KOPT-K1 (cell line): Measurements from ENCODE around the gene MXRA8.
"Not testable (repeated sequence)": the region's sequence is repeated elsewhere in the genome, so short reads cannot be mapped to it uniquely, and the experiment has no call there.

Source experiments
- H3K27ac ChIP-seq: fragments of 200-600 bp; sonication (generic); 2 replicates; pipeline ENCODE4 v1.5.1; 2016; ENCODE audit warnings: antibody characterized with exemption, mild to moderate bottlenecking, low read depth, low read length; ENCODE audit not compliant: poor library complexity, severe bottlenecking
- H3K36me3 ChIP-seq: fragments of 200-600 bp; sonication (generic); 2 replicates; pipeline ENCODE4 v1.5.1; 2017; ENCODE audit warnings: antibody characterized with exemption, mild to moderate bottlenecking, low read length, moderate library complexity; ENCODE audit not compliant: insufficient read depth
- H3K9me3 ChIP-seq: fragments of 200-600 bp; sonication (generic); 2 replicates; pipeline ENCODE4 v1.5.1; 2017; ENCODE audit warnings: antibody characterized with exemption, low read length, mild to moderate bottlenecking; ENCODE audit not compliant: insufficient read depth, poor library complexity, severe bottlenecking

MXRA8 gene, protein sequence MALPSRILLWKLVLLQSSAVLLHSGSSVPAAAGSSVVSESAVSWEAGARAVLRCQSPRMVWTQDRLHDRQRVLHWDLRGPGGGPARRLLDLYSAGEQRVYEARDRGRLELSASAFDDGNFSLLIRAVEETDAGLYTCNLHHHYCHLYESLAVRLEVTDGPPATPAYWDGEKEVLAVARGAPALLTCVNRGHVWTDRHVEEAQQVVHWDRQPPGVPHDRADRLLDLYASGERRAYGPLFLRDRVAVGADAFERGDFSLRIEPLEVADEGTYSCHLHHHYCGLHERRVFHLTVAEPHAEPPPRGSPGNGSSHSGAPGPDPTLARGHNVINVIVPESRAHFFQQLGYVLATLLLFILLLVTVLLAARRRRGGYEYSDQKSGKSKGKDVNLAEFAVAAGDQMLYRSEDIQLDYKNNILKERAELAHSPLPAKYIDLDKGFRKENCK

DNA sequence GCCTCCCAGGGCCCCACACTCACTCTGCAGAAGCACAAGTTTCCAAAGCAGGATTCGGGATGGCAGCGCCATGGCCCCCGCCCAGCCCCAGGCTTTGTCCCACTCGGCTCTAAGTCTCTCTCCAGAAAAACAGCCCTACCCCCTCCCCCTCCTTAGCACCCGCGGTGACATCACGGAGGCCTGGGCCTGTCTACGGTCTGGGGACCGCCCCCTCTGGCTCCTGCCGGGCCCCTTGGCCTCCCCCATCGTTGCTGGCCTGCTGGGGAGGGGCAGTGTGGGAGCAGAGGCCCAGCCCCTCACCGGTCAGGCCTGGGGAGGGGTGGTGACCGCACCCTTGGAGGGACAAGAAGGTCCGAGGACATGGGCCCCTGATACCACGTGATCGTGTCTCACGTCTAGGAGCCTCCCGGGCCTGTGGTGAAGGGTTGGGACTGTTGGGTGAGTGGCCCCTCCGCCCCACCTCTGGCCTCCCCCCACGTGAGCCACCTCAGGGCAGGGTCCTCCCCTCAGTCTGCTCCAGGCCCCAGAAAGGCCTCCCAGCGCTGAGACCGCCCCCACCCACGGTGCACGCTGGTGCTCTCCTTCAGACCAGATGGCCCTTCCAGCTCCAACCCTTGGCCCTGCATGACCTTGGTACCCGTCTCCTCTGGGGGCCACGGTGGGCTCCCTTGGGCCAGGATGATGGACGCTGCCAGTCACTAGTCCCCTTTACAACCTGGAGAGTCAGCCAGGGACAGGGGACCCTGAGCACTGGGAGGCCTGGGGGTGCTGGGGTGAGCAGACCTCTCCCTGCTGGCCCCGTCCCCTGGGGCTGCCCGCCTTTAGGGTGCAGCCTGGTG lies at the start of gene MXRA8:
Gene MXRA8 (minus strand): TSS at position 123 of the 839 bp plus-strand sequence. CDS start 51 bp downstream, at position 72.
- Histone ChIP-seq H3K9me3 (no peaks in the 10 kb centered on the region), H3K27ac (no peak within 1 kb of the TSS), H3K36me3 (no peaks in the 10 kb centered on the region)

GRCh38 chr1:1407636-1408318 lies 49.4 kb upstream of the MXRA8 start:
- H3K27ac ChIP-seq = peak overlapping the region; percentile 93

GRCh38 chr1:1406821-1407635 lies 48.7 kb upstream of the MXRA8 start, which contains the start of gene MRPL20:
Gene MRPL20 (minus strand): TSS chr1:1407293. CDS start chr1:1407217, 76 bp downstream.
- Histone ChIP-seq H3K27ac (peak within 1 kb of the TSS; percentile 93), H3K36me3 (peaks cover 55% of the 10 kb centered on the region), H3K9me3 (peaks cover 7% of the 10 kb centered on the region)

More at GRCh38 chr1:1407636-1408318, 49.4 kb upstream of the MXRA8 start:
- Histone ChIP-seq H3K36me3 (peaks cover 48% of the 10 kb centered on the region), H3K9me3 (peaks cover 13% of the 10 kb centered on the region)

GRCh38 chr1:1406101-1406820 lies 47.9 kb upstream of the MXRA8 start:
- Histone ChIP-seq H3K27ac (peak overlapping the region; percentile 93), H3K9me3 (no peaks in the 10 kb centered on the region), H3K36me3 (peaks cover 63% of the 10 kb centered on the region)

DNA sequence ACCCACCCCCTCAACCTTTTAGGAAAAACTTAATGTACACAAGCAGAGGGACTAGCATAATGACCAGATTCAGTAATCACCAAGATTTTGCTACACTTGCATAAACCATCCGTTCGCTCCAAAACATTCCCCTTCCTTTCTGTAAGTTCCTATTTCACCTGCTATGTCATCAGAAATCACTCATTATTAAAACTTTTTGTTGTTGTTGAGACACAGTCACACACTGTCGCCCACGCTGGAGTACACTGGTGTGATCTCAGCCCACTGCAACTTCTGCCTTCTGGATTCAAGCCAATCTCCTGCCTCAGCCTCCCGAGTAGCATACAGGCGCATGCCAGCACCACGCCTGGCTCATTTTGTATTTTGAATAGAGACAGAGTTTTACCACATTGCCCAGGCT lies 45.3 kb upstream of the MXRA8 start:
- Histone ChIP-seq H3K9me3 (no peaks in the 10 kb centered on the region), H3K36me3 (peaks cover 62% of the 10 kb centered on the region), H3K27ac (no peak overlapping the region)

GRCh38 chr1:1402901-1403392 lies 44.6 kb upstream of the MXRA8 start:
- not testable (repeated sequence) for H3K27ac ChIP-seq, H3K9me3 ChIP-seq
- H3K36me3 ChIP-seq = peaks cover 62% of the 10 kb centered on the region

DNA sequence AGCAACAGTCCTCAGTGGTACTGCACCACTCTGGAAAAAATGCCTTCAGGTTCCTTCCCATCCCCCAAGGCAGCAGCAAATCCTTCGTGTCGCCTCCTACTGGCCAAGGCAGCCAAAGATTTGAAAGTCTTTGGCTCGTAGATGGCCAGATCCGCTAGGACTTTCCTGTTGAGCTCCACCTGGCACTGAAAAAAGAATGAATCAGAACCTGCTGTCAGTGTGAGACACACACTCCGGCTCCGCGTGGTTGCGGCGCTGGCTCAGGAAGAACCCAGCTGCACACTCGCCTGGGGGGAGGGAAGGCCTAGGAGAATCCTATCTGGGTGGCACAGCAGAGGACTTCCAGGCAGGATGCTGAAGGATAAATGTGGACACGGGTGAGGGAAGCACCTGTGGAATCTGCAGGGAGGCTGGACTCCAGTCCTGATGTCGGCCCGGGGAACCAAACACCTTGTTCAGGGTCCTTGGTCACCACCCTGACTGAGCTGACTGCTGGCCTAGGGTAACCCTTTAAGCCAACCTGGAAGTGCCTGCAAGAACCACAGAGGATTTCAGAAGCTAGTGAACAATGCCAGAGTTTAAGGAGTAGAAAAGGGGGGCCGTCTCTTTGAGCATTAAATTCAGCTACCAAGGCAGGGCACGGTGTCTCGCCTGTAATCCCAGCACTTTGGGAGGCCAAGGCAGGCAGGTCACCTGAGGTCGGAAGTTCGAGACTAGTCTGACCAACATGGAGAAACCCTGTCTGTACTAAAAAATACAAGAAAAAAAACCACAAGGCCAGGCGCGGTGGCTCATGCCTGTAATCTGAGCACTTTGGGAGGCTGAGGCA lies 43.9 kb upstream of the MXRA8 start:
- no peaks in the 10 kb centered on the region for H3K9me3 ChIP-seq
- no peak overlapping the region for H3K27ac ChIP-seq
- H3K36me3 ChIP-seq = peaks cover 69% of the 10 kb centered on the region

DNA sequence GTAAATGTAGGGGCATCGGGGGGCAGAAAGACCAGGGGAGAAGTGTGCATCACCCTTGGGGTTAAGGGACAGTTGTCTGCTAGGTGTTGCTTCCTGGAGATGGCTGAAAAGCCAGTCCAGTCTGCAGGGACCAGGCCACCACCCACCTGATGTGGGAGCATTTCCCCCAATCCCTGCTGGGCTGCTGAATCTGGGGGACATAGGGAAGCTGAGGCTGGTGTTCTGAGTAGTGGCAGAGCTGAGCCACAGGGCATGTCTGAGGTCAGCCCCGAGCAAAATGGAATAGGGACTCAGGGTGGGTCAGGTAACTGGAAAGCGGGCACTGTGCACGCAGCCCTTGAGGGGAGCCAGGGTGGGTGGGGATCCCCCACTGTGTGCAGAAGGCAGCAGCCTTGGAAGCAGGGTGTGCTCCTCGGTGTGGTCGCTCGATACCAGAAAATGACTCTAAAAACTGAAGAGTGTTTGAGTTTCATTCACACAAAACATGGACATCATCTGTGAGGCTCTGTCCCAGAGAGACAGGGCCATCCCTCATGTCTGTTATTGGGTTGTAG lies 43.2 kb upstream of the MXRA8 start:
- Histone ChIP-seq H3K36me3 (peaks cover 75% of the 10 kb centered on the region), H3K27ac (no peak overlapping the region), H3K9me3 (no peaks in the 10 kb centered on the region)

GRCh38 chr1:1400576-1401456 lies 42.5 kb upstream of the MXRA8 start:
- H3K27ac ChIP-seq = peak overlapping the region; percentile 79
- no peaks in the 10 kb centered on the region for H3K9me3 ChIP-seq
- peaks cover 76% of the 10 kb centered on the region for H3K36me3 ChIP-seq

DNA sequence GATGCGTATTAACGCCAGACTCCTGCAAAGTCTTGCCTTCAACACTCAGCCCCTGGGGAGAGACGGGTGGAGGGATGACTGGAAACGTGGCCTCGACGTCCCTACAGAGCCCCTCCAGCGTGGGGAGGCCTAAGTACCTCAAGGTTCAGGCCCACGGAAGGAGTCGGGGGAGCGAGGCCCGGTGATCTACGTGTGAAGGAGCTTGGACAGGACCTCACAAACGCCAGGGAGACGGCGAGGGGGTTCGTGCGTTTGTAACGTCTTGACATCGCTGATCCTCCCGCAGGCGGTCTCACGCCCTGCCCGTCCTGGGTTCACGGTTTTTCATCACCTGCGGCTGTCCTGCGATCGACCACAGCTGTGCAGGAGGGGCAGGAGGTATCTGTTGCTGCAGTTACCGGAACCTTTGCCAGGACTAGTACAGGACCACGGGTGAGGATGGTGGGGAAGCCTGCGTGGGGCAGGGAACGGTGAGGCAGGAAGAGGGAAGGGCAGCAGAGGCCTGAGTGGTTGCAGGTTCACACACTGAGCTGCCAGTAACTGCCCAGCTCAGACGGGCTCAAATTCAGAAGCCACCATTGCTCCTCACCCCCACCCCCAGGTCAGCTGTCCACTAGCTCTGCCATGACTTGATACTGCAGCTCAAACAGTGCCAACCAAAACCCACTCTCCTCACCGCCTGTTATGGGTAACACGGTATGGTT lies 41.7 kb upstream of the MXRA8 start:
- Histone ChIP-seq H3K36me3 (peaks cover 76% of the 10 kb centered on the region), H3K27ac (peak overlapping the region; percentile 79), H3K9me3 (no peaks in the 10 kb centered on the region)

DNA sequence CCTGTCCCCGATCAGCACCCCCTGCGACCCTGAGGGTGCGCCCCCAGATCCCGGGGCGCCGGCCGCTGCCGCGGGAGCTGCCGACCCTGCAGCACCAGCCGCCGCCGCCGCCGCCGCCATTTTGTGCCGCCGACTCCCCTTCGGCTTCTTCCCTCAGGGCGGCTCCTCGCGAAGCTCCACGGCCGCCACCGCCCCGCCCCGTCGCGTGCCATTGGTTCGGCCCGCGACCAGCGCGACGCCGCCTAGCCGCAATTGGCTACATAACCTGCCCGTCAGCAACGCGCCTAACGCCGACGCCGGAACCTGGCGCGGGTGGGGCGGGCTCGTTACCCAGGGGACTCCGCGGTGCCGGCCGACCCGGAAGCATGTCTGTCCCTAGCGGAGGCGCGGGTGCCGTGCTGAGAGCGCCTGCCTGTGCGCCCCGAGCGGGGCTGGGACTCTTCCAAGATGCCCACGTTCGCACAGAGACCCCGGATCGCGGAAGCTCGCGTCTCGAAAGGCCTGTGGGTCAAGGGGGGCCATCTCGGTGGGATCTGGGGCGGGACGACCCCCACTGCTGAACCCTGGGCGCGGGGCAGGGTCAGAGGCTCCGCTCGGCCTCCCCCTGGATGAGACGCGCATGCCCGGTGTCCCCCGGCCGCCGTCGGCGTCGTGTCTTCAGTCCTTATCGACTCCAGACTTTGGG lies 41.0 kb upstream of the MXRA8 start, which contains the start of gene CCNL2:
Gene CCNL2 (minus strand): TSS at position 149 of the 685 bp plus-strand sequence. CDS start 29 bp downstream, at position 120.
- H3K36me3 ChIP-seq = peaks cover 76% of the 10 kb centered on the region
- H3K27ac ChIP-seq = peak within 1 kb of the TSS; percentile 79
- no peaks in the 10 kb centered on the region for H3K9me3 ChIP-seq
